ENCODE measurements around the gene AP4M1.

GRCh38 chr7:100120733-100121036, 19.2 kb downstream of the AP4M1 start:
- TF ChIP-seq EP300 (IDR thresholded peaks at IDR 0.05) (no peak), POLR2A (IDR thresholded peaks at IDR 0.05; ENCODE audit: low read depth) (no peak)
- TF ChIP-seq, protein P1, sequence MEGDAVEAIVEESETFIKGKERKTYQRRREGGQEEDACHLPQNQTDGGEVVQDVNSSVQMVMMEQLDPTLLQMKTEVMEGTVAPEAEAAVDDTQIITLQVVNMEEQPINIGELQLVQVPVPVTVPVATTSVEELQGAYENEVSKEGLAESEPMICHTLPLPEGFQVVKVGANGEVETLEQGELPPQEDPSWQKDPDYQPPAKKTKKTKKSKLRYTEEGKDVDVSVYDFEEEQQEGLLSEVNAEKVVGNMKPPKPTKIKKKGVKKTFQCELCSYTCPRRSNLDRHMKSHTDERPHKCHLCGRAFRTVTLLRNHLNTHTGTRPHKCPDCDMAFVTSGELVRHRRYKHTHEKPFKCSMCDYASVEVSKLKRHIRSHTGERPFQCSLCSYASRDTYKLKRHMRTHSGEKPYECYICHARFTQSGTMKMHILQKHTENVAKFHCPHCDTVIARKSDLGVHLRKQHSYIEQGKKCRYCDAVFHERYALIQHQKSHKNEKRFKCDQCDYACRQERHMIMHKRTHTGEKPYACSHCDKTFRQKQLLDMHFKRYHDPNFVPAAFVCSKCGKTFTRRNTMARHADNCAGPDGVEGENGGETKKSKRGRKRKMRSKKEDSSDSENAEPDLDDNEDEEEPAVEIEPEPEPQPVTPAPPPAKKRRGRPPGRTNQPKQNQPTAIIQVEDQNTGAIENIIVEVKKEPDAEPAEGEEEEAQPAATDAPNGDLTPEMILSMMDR (IDR thresholded peaks at IDR 0.05) = no peak
